ENCODE data around the gene AQP2.

GRCh38 chr12:50003595-50003994 lies 53.1 kb downstream of the AQP2 start:
- no peak for TF ChIP-seq CTCF (IDR thresholded peaks at IDR 0.05)
- TF ChIP-seq ZFX (IDR thresholded peaks at IDR 0.05; ENCODE audit: borderline replicate concordance) = no peak
